GM12874 (cell line): ENCODE data around the gene UBE2F.

ENCODE experiments used
- TF ChIP-seq, protein P1 (sequence below): IDR thresholded peaks from 2 replicates; pipeline ENCODE4 v1.5.1; 2011; ENCODE audit warnings: low read depth, mild to moderate bottlenecking, control low read depth, low read length, moderate library complexity; ENCODE audit not compliant: insufficient read depth

The UBE2F gene

GRCh38 chr2:238079874-238080327 is 113.1 kb downstream of the UBE2F start:
- TF ChIP-seq, protein P1, sequence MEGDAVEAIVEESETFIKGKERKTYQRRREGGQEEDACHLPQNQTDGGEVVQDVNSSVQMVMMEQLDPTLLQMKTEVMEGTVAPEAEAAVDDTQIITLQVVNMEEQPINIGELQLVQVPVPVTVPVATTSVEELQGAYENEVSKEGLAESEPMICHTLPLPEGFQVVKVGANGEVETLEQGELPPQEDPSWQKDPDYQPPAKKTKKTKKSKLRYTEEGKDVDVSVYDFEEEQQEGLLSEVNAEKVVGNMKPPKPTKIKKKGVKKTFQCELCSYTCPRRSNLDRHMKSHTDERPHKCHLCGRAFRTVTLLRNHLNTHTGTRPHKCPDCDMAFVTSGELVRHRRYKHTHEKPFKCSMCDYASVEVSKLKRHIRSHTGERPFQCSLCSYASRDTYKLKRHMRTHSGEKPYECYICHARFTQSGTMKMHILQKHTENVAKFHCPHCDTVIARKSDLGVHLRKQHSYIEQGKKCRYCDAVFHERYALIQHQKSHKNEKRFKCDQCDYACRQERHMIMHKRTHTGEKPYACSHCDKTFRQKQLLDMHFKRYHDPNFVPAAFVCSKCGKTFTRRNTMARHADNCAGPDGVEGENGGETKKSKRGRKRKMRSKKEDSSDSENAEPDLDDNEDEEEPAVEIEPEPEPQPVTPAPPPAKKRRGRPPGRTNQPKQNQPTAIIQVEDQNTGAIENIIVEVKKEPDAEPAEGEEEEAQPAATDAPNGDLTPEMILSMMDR = no peak

DNA sequence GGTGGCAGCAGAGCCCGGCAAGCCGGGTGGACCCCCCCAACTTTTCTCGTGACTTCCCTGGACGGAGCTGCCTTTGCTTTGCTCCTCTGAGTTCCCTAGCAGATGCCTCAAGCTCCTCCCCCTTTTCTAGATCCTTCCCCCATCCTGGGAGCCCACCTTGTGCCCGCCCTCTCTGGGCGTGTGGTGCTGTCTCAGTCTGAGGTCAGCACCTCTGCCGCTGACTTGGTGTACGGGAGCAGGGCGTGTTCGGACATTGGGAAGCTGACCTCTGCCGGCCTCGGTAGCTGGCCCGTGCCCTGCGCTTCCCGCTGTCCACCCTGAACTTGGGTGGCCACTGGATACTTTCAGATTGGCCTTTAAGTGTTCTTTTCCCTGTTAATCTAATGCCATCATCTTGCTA is 113.7 kb downstream of the UBE2F start:
- TF ChIP-seq, protein P1 = no peak

DNA sequence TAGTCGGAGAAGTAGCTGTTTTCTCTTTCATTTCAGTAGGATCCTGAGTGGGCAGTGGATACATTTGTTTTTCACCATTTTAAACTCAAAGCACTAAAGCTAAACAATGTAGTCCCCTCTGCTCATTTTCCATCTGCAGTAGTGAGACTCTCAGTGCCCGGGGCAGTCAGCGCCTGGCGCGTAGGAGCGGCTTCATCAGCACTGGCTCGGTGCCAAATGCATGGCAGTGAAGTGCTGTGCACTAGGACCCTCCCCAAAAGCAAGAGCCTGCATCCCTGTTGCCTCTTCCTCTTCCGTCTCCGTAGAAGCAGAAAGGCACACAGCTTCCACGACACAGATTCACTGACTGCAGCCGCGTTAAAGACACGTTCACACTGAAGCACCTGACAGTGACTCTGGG is 114.3 kb downstream of the UBE2F start:
- TF ChIP-seq, protein P1 = no peak

GRCh38 chr2:238081561-238081960 is 114.7 kb downstream of the UBE2F start:
- TF ChIP-seq, protein P1 = no peak

- TF ChIP-seq, protein P1 = no peak
Measured at GRCh38 chr2:238082151-238082550, 115.3 kb downstream of the UBE2F start.

GRCh38 chr2:238082827-238083226 is 116.0 kb downstream of the UBE2F start:
- TF ChIP-seq, protein P1 = no peak

DNA sequence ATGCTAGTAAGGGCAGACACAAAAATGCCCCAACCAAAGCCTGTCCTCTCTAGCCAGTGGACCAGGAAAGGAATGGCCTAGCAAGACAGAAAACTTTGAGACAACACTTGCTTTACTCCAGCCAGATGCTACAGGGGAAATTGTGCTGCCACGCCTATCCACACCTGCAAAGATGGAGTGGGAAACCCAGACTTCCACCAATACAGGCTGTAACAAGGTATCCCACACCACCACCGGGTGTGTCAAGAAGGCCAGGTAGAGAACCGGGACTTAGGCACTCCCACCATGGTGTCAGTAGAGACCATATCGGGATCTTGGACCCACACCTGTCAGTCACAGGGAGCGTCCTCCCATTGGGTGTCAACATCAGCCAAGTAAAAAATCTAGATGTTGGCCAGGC is 117.1 kb downstream of the UBE2F start:
- TF ChIP-seq, protein P1 = no peak

GRCh38 chr2:238084761-238085160 is 117.9 kb downstream of the UBE2F start:
- TF ChIP-seq, protein P1 = no peak
